Neuronal stem cell (in vitro differentiated cells): ENCODE data around the gene ANKS6.

Source experiments
- DNase-seq: peaks from one replicate; pipeline ENCODE4 v3.0.0-alpha.2; 2013; ENCODE audit warnings: low spot score
- H2AFZ ChIP-seq: one replicate; pipeline ENCODE4 v1.6.1; 2013; ENCODE audit warnings: mild to moderate bottlenecking, low read length, inconsistent platforms
- H2AK5ac ChIP-seq: 2 replicates; pipeline ENCODE4 v1.6.1; 2013; ENCODE audit warnings: low read depth, mild to moderate bottlenecking, inconsistent platforms, low read length, moderate library complexity, mixed read lengths
- H2BK120ac ChIP-seq: 2 replicates; pipeline ENCODE4 v1.6.1; 2013; ENCODE audit warnings: low read depth, mild to moderate bottlenecking, inconsistent platforms, low read length, moderate library complexity, mixed read lengths
- H2BK12ac ChIP-seq: one replicate; pipeline ENCODE4 v1.6.1; 2013; ENCODE audit warnings: low read length, inconsistent platforms
- H2BK15ac ChIP-seq: 2 replicates; pipeline ENCODE4 v1.6.1; 2013; ENCODE audit warnings: mild to moderate bottlenecking, low read length, inconsistent platforms, mixed read lengths
- H2BK5ac ChIP-seq: one replicate; pipeline ENCODE4 v1.6.1; 2013; ENCODE audit warnings: inconsistent platforms, mild to moderate bottlenecking, low read length, moderate library complexity
- H3K14ac ChIP-seq: one replicate; pipeline ENCODE4 v1.6.1; 2013; ENCODE audit warnings: low read length, inconsistent platforms
- H3K18ac ChIP-seq: 2 replicates; pipeline ENCODE4 v1.6.1; 2013; ENCODE audit warnings: low read length, inconsistent platforms
- H3K23ac ChIP-seq: 2 replicates; pipeline ENCODE4 v1.6.1; 2013; ENCODE audit warnings: low read depth, mild to moderate bottlenecking, mixed read lengths, low read length, inconsistent platforms; ENCODE audit not compliant: poor library complexity
- H3K27ac ChIP-seq: replicated peaks from 3 replicates; pipeline ENCODE4 v1.5.1; 2013; ENCODE audit warnings: low read length, inconsistent platforms
- H3K27me3 ChIP-seq, 3 experiments: 2 replicates each; pipeline ENCODE4 v1.6.1; 2013; ENCODE audit warnings: low read length in 3 of 3, mild to moderate bottlenecking in 2 of 3, inconsistent platforms in 1 of 3, low read depth in 1 of 3, mixed read lengths in 1 of 3, moderate library complexity in 1 of 3; ENCODE audit not compliant: control insufficient read depth in 3 of 3, insufficient read depth in 3 of 3
- H3K36me3 ChIP-seq, 2 donors: replicated peaks in 1 of 2; 2 replicates each; pipeline ENCODE4 v1.6.1; 2013; ENCODE audit warnings: low read length in 2 of 2; ENCODE audit not compliant: control insufficient read depth in 2 of 2, insufficient read depth in 2 of 2
- H3K4ac ChIP-seq: 2 replicates; pipeline ENCODE4 v1.6.1; 2013; ENCODE audit warnings: inconsistent platforms, mild to moderate bottlenecking, low read length, moderate library complexity
- H3K4me1 ChIP-seq, 2 donors: 1 replicate in 1 of 2; 2 replicates in 1 of 2; pipeline ENCODE4 v1.6.1; 2013; ENCODE audit warnings: low read length in 2 of 2, low read depth in 1 of 2; ENCODE audit not compliant: control insufficient read depth in 2 of 2, insufficient read depth in 1 of 2
- H3K4me2 ChIP-seq: one replicate; pipeline ENCODE4 v1.6.1; 2013; ENCODE audit warnings: mild to moderate bottlenecking, low read length, inconsistent platforms; ENCODE audit not compliant: insufficient read depth, poor library complexity, severe bottlenecking
- H3K4me3 ChIP-seq, 2 donors: 2 replicates each; pipeline ENCODE4 v1.5.1; 2013; ENCODE audit warnings: low read length in 2 of 2, mild to moderate bottlenecking in 2 of 2, inconsistent platforms in 1 of 2, moderate library complexity in 1 of 2
- H3K79me1 ChIP-seq: one replicate; pipeline ENCODE4 v1.6.1; 2013; ENCODE audit warnings: low read depth, mild to moderate bottlenecking, inconsistent platforms, low read length, moderate library complexity
- H3K9ac ChIP-seq: one replicate; pipeline ENCODE4 v1.6.1; 2013; ENCODE audit warnings: mild to moderate bottlenecking, low read depth, low read length, inconsistent platforms; ENCODE audit not compliant: poor library complexity
- H3K9me3 ChIP-seq, 2 donors: replicated peaks in 1 of 2; 2 replicates each; pipeline versions ENCODE3 to v1.6.1; 2013; ENCODE audit warnings: low read length in 2 of 2, mild to moderate bottlenecking in 2 of 2, inconsistent platforms in 1 of 2, low read depth in 1 of 2, mixed read lengths in 1 of 2, moderate library complexity in 1 of 2; ENCODE audit not compliant: control insufficient read depth in 2 of 2, insufficient read depth in 1 of 2
- H4K8ac ChIP-seq: one replicate; pipeline ENCODE4 v1.6.1; 2013; ENCODE audit warnings: low read depth, mild to moderate bottlenecking, inconsistent platforms, low read length, moderate library complexity
- H4K91ac ChIP-seq: one replicate; pipeline ENCODE4 v1.6.1; 2013; ENCODE audit warnings: low read length, low read depth, mild to moderate bottlenecking, inconsistent platforms; ENCODE audit not compliant: poor library complexity
- WGBS, 2 donors: extraction: QIAGEN DNeasy Blood & Tissue Kit; methylation state at CpG; one replicate each; pipeline ENCODE4 v1.1.7; 2013; ENCODE audit warnings: missing lambda C conversion rate in 2 of 2, mixed read lengths in 1 of 2; ENCODE audit not compliant: insufficient read length in 2 of 2, insufficient replicate concordance in 1 of 2; ENCODE audit errors: extremely low coverage in 2 of 2; 5-methylcytosine and 5-hydroxymethylcytosine counted together

ANKS6 gene

DNA sequence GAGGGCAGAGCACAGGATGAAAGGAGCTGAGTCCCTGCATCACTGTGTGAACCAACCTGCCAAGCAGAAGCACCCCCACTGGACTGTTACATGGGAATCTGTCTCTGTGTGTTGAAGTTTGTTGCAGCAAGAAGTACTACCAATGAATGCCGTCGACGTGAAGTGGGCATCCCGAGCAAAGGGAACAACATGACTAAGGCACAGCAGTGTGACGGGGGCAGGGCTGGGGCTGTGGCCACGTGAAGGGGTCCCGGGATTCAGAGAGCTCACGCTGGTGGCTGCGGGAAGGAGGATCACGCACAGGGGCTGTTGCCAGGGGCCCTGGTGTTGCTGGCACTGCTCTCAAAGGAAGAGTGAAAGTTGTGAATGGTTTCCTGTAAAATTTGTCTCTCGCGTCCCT lies 60.1 kb downstream of the ANKS6 start:
- Histone ChIP-seq H3K36me3 (peaks cover 7 to 35% of the 10 kb centered on the region in 2 donors), H2BK12ac (no peak overlapping the region), H2BK15ac (no peak overlapping the region), H3K27me3 (no peaks in the 10 kb centered on the region), H3K23ac (no peak overlapping the region), H3K9ac (no peak overlapping the region), H3K4me3 (no peak overlapping the region), H3K4me2 (no peak overlapping the region), H3K9me3 (peaks cover 0 to 5% of the 10 kb centered on the region in 2 donors), H3K27ac (no peak overlapping the region), H4K91ac (no peak overlapping the region), H2BK5ac (no peak overlapping the region), H3K79me1 (no peaks in the 10 kb centered on the region), H3K14ac (no peak overlapping the region), H3K18ac (no peak overlapping the region), H3K4ac (no peak overlapping the region), H2AK5ac (no peak overlapping the region), H3K4me1 (no peaks in the 10 kb centered on the region), H4K8ac (no peak overlapping the region), H2BK120ac (no peak overlapping the region), H2AFZ (no peak overlapping the region)
- DNase-seq, result no peak
- WGBS, 2 donors, result no CpG with 5 or more reads among the region's 12 CpGs

DNA sequence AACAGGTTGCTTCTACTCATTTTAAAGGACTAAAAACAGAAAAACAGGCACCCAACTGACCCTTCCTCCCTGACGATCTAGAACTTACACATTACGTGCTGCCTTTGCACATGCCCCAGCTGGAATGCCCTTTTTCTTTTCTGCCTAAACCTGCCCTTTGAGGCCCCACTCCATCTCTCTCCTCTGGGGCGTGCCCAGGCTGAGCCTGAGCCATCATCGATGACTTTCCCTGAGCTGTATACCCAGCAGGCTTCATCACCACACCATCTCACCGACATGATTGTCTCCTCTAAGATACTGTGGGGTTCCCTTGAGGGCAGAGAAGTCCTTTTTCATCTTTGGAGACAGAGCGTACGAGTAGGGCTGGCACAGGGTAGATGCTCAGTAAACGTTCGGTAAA lies 63.6 kb downstream of the ANKS6 start:
- Histone ChIP-seq H2BK12ac (no peak overlapping the region), H4K8ac (no peak overlapping the region), H3K9me3 (no peaks in the 10 kb centered on the region), H2AFZ (no peak overlapping the region), H3K4me1 (no peaks in the 10 kb centered on the region), H3K4ac (no peak overlapping the region), H2BK15ac (no peak overlapping the region), H2AK5ac (no peak overlapping the region), H3K9ac (peak overlapping the region; percentile 9), H3K27ac (no peak overlapping the region), H3K23ac (no peak overlapping the region), H3K4me3 (no peak overlapping the region), H3K36me3 (peaks cover 7 to 32% of the 10 kb centered on the region in 2 donors), H3K4me2 (no peak overlapping the region), H3K27me3 (no peaks in the 10 kb centered on the region), H3K14ac (no peak overlapping the region), H3K18ac (peak overlapping the region; percentile 11), H2BK5ac (no peak overlapping the region), H4K91ac (no peak overlapping the region), H2BK120ac (no peak overlapping the region), H3K79me1 (no peaks in the 10 kb centered on the region)
- no peak for DNase-seq
- WGBS, 2 donors, result no CpG with 5 or more reads among the region's 9 CpGs

DNA sequence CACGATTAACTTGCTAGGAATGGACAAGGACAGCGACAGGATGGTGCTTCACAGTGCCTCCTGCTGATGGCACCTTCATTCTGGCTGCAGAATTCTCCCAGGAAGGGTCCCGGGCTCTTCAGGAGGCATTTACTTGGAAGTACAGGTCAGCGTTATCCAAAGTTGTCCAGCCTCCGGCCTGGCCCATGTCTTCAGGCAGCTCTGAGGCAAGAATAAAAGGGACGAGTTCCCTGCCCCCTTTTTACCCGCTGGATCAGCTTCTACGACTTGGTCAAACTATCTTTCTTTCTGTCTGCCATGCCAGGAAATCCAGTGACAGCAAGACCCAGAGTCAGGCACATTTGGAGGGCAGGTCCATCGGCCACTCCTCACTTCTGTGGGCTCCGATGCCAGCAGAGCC lies 64.3 kb downstream of the ANKS6 start:
- no peak overlapping the region for H2BK120ac ChIP-seq
- no peak for DNase-seq
- no peak overlapping the region for H3K9ac ChIP-seq
- H3K27ac ChIP-seq, result no peak overlapping the region
- no peak overlapping the region for H4K91ac ChIP-seq
- no peak overlapping the region for H2BK5ac ChIP-seq
- no peak overlapping the region for H2AFZ ChIP-seq
- no peak overlapping the region for H3K4me2 ChIP-seq
- H3K23ac ChIP-seq, result no peak overlapping the region
- no CpG with 5 or more reads among the region's 10 CpGs for whole genome bisulfite sequencing, 2 donors
- no peaks in the 10 kb centered on the region for H3K4me1 ChIP-seq
- H3K79me1 ChIP-seq, result no peaks in the 10 kb centered on the region
- no peak overlapping the region for H3K18ac ChIP-seq
- H4K8ac ChIP-seq, result no peak overlapping the region
- no peaks in the 10 kb centered on the region for H3K9me3 ChIP-seq
- H2BK15ac ChIP-seq, result no peak overlapping the region
- no peak overlapping the region for H2BK12ac ChIP-seq
- no peak overlapping the region for H3K14ac ChIP-seq
- peaks cover 7 to 32% of the 10 kb centered on the region in 2 donors for H3K36me3 ChIP-seq
- no peak overlapping the region for H2AK5ac ChIP-seq
- H3K27me3 ChIP-seq, result no peaks in the 10 kb centered on the region
- H3K4ac ChIP-seq, result no peak overlapping the region
- no peak overlapping the region for H3K4me3 ChIP-seq

DNA sequence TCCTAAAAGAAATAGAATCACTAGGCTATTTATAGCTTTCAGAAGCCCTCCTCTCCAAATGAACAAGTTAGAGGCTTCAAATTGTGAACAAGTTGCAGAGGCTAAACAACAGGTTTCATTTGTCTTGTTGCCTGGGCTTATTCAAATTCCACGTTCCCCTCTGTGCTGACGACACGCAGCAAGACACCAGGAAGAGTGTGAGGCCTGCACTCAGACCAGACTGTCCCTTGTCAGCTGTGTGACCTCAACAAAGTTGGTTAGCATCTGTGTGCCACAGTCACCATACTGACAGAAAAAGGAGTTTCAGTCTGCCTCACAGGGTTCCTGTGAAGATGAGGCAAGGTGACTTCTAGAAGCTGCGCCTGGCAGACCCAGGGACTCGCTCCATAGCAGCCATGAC lies 65.5 kb downstream of the ANKS6 start:
- no CpG with 5 or more reads among the region's 5 CpGs for WGBS, 2 donors

More for the DNA sequence above, 65.5 kb downstream of the ANKS6 start:
- Histone ChIP-seq H3K4me2 (no peak overlapping the region), H3K27me3 (no peaks in the 10 kb centered on the region), H2BK5ac (no peak overlapping the region), H3K79me1 (no peaks in the 10 kb centered on the region), H3K36me3 (peaks cover 2 to 23% of the 10 kb centered on the region in 2 donors), H2AFZ (no peak overlapping the region), H3K18ac (no peak overlapping the region), H2BK120ac (no peak overlapping the region), H2BK12ac (no peak overlapping the region), H3K4me1 (no peaks in the 10 kb centered on the region), H2AK5ac (no peak overlapping the region), H3K27ac (no peak overlapping the region), H3K9ac (no peak overlapping the region), H2BK15ac (no peak overlapping the region), H3K14ac (no peak overlapping the region), H3K4ac (no peak overlapping the region), H4K8ac (no peak overlapping the region), H4K91ac (no peak overlapping the region), H3K9me3 (no peaks in the 10 kb centered on the region), H3K4me3 (no peak overlapping the region), H3K23ac (no peak overlapping the region)
- DNase-seq, result no peak
